HL-60 (cell line): Measurements from ENCODE around the gene DHRS3.

Experiments used
- DNase-seq, 2 experiments: peaks; one replicate each; pipeline ENCODE4 v3.0.0-alpha.2; 2010 to 2020; ENCODE audit warnings: low read depth in 1 of 2, low spot score in 1 of 2
- H3K27ac ChIP-seq: fragments of 250-450 bp; sonication (Bioruptor Pico); replicated peaks from 2 replicates; pipeline ENCODE4 v1.5.1; 2020; ENCODE audit warnings: mild to moderate bottlenecking, moderate library complexity
- H3K27me3 ChIP-seq: fragments of 250-450 bp; sonication (Bioruptor Pico); 2 replicates; pipeline ENCODE4 v1.5.1; 2021; ENCODE audit warnings: mild to moderate bottlenecking, moderate library complexity; ENCODE audit not compliant: insufficient read depth, poor library complexity, severe bottlenecking
- H3K4me3 ChIP-seq: replicated peaks from 2 replicates; pipeline ENCODE4 v1.5.1; 2011; ENCODE audit warnings: mild to moderate bottlenecking, control low read depth, low read length; ENCODE audit not compliant: insufficient read depth
- GABPA ChIP-seq: IDR thresholded peaks from 2 replicates; pipeline ENCODE4 v1.6.1; 2012; ENCODE audit warnings: low read depth
- POLR2AphosphoS5 ChIP-seq: IDR thresholded peaks from 2 replicates; pipeline ENCODE4 v1.6.1; 2012; ENCODE audit warnings: low read depth
- SPI1 ChIP-seq: IDR thresholded peaks from 2 replicates; pipeline ENCODE4 v1.6.1; 2012; ENCODE audit warnings: low read depth, mild to moderate bottlenecking, borderline replicate concordance
- TF ChIP-seq, protein P1 (sequence below): IDR thresholded peaks from one replicate; pipeline ENCODE4 v1.5.1; 2011; ENCODE audit warnings: low read length, control low read depth, inconsistent platforms; ENCODE audit not compliant: insufficient read depth
- TF ChIP-seq, protein P2 (sequence below): IDR thresholded peaks from 2 replicates; pipeline ENCODE4 v1.6.1; 2012; ENCODE audit warnings: low read depth; ENCODE audit not compliant: insufficient replicate concordance

DHRS3 gene

DNA sequence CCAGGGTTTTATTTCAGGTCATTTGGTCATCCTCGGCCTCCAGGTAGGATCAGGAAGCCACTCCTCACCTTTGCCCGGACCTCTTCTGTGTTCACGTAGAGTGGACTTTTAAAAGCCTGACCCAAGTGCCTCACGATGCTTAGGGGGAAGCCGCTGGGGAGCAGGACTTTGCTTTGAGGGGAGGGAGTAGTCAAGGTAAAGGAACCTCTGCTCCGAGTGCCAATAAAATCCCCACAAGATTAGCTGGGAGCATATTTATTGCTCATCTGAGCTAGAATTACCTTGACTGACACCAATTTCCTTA, 603 bp upstream of the DHRS3 start:
- Histone ChIP-seq H3K27ac (no peak overlapping the region), H3K27me3 (peaks cover 28% of the 10 kb centered on the region), H3K4me3 (peak overlapping the region; percentile 51)
- TF ChIP-seq, protein P1, sequence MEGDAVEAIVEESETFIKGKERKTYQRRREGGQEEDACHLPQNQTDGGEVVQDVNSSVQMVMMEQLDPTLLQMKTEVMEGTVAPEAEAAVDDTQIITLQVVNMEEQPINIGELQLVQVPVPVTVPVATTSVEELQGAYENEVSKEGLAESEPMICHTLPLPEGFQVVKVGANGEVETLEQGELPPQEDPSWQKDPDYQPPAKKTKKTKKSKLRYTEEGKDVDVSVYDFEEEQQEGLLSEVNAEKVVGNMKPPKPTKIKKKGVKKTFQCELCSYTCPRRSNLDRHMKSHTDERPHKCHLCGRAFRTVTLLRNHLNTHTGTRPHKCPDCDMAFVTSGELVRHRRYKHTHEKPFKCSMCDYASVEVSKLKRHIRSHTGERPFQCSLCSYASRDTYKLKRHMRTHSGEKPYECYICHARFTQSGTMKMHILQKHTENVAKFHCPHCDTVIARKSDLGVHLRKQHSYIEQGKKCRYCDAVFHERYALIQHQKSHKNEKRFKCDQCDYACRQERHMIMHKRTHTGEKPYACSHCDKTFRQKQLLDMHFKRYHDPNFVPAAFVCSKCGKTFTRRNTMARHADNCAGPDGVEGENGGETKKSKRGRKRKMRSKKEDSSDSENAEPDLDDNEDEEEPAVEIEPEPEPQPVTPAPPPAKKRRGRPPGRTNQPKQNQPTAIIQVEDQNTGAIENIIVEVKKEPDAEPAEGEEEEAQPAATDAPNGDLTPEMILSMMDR = no peak
- TF ChIP-seq POLR2AphosphoS5 (no peak), GABPA (no peak), SPI1 (no peak)
- TF ChIP-seq, protein P2, sequence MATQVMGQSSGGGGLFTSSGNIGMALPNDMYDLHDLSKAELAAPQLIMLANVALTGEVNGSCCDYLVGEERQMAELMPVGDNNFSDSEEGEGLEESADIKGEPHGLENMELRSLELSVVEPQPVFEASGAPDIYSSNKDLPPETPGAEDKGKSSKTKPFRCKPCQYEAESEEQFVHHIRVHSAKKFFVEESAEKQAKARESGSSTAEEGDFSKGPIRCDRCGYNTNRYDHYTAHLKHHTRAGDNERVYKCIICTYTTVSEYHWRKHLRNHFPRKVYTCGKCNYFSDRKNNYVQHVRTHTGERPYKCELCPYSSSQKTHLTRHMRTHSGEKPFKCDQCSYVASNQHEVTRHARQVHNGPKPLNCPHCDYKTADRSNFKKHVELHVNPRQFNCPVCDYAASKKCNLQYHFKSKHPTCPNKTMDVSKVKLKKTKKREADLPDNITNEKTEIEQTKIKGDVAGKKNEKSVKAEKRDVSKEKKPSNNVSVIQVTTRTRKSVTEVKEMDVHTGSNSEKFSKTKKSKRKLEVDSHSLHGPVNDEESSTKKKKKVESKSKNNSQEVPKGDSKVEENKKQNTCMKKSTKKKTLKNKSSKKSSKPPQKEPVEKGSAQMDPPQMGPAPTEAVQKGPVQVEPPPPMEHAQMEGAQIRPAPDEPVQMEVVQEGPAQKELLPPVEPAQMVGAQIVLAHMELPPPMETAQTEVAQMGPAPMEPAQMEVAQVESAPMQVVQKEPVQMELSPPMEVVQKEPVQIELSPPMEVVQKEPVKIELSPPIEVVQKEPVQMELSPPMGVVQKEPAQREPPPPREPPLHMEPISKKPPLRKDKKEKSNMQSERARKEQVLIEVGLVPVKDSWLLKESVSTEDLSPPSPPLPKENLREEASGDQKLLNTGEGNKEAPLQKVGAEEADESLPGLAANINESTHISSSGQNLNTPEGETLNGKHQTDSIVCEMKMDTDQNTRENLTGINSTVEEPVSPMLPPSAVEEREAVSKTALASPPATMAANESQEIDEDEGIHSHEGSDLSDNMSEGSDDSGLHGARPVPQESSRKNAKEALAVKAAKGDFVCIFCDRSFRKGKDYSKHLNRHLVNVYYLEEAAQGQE = no peak
- no peak for DNase-seq

DNA sequence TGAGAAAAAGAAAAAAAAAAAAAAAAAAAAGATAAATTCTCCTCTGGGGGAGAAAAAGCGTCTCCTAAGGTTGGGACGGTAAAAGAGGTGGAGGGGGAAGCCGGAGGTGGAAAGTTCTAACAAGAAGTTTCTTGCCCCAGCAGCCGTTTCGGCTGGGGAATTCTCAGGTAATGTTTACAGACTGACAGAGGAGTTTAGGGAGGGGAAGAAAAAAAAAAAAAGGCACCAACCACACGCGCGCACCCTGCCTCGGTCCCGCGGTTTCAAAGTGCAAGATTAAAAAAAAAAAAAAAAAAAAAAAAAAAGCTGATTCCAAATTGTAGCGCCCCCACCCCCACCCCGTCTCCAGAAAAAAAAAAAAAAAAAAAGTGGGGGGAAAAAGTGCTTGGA, 504 bp downstream of the DHRS3 start:
- peak overlapping the region; percentile 51 for H3K4me3 ChIP-seq
- DNase-seq = no peak
- peaks cover 28% of the 10 kb centered on the region for H3K27me3 ChIP-seq
- no peak overlapping the region for H3K27ac ChIP-seq
- TF ChIP-seq SPI1 (no peak), POLR2AphosphoS5 (no peak), GABPA (no peak)
- TF ChIP-seq, protein P1 = no peak
- TF ChIP-seq, protein P2 = no peak

DNA sequence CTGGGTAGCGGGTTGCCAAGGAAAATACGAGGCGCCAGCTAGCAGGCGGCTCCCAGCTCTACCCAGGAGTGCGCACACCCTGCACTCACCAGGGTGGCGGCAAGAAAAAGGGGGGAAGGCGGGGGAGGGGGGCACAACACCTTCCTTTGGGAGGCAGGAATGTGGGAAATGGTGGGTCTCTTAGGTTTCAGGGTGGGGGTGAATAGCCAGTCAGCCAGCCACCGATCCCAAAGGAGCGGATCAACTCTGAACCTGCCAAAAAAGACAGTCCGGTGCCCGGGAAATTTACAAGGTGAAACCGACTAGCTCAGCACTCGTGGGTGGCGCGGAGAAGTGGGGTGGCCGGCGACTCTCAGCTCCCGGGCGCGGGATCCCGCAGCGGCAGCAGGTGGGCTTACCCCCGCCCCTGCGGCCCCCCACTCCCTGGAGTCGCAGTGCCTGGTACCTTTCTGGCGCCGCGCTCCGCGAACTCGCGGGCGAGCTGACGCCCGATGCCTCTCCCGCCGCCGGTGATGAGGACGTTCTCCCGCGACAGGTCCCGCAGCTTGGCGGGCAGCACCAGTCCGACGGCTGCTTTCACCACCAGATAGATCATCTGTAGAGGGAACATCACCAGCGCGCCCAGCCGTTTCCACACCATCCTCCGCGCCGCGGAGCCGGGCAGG, 1.2 kb downstream of the DHRS3 start:
- TF ChIP-seq, protein P1 = no peak
- TF ChIP-seq GABPA (no peak), SPI1 (no peak), POLR2AphosphoS5 (no peak)
- TF ChIP-seq, protein P2 = no peak
- Histone ChIP-seq H3K27ac (no peak overlapping the region), H3K27me3 (peaks cover 28% of the 10 kb centered on the region), H3K4me3 (peak overlapping the region; percentile 51)
- no peak for DNase-seq
